AG09309 (cell line): ENCODE data around the gene CSTPP1.

Experiments
- DNase-seq: peaks from one replicate; pipeline ENCODE4 v3.0.0-alpha.2; 2010; ENCODE audit warnings: low read depth
- H3K4me3 ChIP-seq: 2 replicates; pipeline ENCODE4 v1.5.1; 2011; ENCODE audit warnings: mild to moderate bottlenecking, low read depth, low read length, moderate library complexity; ENCODE audit not compliant: control insufficient read depth
- TF ChIP-seq, protein P1 (sequence below): IDR thresholded peaks from 2 replicates; pipeline ENCODE4 v1.5.1; 2011; ENCODE audit warnings: mild to moderate bottlenecking, low read depth, low read length, inconsistent platforms; ENCODE audit not compliant: insufficient read depth, control insufficient read depth; ENCODE audit errors: missing control alignments

CSTPP1 gene

GRCh38 chr11:47132490-47132889 lies 195.9 kb downstream of the CSTPP1 start:
- H3K4me3 ChIP-seq, result no peak overlapping the region
- no peak for DNase-seq
- TF ChIP-seq, protein P1, sequence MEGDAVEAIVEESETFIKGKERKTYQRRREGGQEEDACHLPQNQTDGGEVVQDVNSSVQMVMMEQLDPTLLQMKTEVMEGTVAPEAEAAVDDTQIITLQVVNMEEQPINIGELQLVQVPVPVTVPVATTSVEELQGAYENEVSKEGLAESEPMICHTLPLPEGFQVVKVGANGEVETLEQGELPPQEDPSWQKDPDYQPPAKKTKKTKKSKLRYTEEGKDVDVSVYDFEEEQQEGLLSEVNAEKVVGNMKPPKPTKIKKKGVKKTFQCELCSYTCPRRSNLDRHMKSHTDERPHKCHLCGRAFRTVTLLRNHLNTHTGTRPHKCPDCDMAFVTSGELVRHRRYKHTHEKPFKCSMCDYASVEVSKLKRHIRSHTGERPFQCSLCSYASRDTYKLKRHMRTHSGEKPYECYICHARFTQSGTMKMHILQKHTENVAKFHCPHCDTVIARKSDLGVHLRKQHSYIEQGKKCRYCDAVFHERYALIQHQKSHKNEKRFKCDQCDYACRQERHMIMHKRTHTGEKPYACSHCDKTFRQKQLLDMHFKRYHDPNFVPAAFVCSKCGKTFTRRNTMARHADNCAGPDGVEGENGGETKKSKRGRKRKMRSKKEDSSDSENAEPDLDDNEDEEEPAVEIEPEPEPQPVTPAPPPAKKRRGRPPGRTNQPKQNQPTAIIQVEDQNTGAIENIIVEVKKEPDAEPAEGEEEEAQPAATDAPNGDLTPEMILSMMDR, result no peak

DNA sequence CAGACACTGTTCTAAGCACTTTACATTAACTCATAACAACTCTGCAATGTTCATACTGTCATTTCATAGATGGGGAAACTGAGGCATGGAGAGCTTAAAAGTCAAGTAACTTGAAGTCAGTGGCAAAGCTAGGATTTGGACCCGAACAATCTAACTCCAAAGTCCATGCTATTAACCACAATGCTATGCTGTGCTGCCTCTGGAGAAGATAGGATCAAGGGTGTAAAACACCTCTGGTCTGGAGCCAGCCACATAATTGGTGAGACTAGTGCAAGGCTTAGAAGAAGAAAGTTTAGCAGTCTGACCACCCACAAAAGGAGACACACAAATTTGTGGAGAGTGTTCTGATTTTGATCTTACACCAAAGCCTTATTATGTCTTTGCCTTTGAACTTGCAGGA lies 196.4 kb downstream of the CSTPP1 start:
- no peak for DNase-seq
- TF ChIP-seq, protein P1, result no peak
- no peak overlapping the region for H3K4me3 ChIP-seq

DNA sequence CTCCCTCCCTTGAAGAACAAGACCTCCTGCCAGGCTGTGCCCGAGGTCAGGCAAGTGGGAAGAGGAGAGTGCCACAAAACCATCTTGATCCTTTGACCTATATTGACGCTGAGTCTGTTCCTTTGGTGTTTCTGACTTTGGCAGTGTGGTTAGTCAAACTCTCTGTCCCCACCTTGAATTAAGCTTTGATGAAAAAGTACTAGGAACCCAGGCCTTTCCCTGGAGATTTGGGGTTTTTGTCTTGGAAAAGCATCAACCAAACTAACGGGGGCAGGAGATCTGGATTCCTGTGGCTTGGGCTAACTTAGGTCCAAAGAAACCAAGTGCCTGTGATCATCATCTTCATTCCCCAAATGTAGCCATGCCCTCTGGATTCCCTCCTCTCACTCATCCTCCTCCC lies 199.8 kb downstream of the CSTPP1 start:
- no peak overlapping the region for H3K4me3 ChIP-seq
- no peak for DNase-seq
- TF ChIP-seq, protein P1, result no peak

DNA sequence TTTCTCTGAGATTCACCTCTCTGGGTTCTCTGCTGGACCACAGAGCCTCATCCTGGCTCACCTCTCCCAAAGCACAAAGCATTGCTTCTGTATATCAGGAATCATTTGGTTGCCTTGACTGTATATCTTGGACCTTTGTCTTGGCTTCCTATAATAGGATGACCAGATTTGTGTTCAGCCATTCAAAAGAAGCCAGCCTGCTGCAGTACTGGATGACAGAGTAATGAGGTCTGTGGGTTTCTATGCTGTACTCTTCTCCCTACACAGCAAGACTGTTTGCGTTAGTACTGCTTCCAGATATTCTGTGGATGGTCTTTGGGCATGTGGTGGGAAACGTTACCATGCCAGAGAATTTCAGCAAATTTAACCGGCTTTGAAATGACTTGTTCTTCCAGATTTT lies 200.4 kb downstream of the CSTPP1 start:
- H3K4me3 ChIP-seq, result no peak overlapping the region
- TF ChIP-seq, protein P1, result no peak
- no peak for DNase-seq

DNA sequence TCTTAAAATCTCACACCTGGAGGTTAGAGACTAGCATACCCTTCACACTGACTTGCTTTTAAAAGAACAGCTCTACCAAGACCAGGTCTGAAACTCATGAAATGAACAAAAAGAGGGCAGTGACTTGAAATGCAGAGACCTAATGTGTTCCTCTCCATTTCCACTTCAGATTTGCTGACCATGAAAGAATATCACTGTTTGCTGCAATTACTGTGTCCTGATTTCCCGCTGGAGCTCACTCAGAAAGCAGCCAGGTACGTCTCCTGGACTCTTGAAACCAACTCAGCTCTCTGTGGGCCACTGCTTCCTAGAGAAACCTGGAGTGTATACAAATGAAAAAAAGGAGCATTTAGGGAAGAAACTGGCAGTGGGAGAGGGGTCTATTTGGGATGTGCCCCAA lies 200.9 kb downstream of the CSTPP1 start:
- H3K4me3 ChIP-seq, result no peak overlapping the region
- DNase-seq, result no peak

DNA sequence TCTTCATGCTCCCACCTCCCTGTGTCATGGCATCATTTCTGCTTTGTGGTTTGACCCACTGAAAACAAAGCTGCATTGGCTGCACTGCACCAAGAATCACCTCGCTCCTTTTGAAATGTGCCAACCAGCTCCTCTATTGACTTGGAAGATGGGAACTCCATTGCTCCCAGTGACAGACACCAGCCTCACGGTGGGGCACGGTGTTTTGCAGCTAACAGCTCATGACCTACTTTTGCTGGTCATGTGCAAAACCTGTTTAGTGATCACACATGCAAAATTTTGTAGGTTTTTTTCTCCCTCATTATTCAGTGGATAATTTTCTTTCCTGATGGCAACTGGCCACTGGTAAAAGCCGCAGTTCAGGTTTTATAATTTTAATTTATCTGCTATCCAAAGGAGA lies 203.3 kb downstream of the CSTPP1 start:
- no peak for DNase-seq
- TF ChIP-seq, protein P1, result no peak
- H3K4me3 ChIP-seq, result no peak overlapping the region

More for the DNA sequence above, 200.9 kb downstream of the CSTPP1 start:
- TF ChIP-seq, protein P1, result no peak

DNA sequence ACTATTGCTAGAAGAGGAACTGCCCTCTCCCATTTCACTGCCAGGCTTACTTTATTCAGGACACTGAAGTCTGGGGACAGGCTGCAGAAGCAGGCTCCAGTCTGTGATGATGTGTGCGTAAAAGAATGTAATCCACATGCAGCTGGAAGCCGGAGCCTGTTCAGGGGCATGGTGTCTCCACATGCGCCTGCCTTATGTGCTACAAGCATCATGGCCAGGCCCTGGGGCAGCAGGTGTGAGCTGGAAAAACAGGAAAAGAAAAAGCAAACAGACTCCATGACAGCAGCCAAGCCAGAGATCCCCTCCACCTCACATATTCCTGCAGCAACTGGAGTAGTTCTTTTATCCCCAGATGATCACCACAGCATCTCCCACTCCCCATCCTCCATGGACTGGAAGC lies 206.8 kb downstream of the CSTPP1 start:
- peak; percentile 76 for DNase-seq
- H3K4me3 ChIP-seq, result no peak overlapping the region
- TF ChIP-seq, protein P1, result no peak
